Kidney epithelial cell (primary cell): Measurements from ENCODE around the gene CNOT9. TPM values are rescaled to one million over a fixed set of nuclear protein-coding genes. Genes with fewer than 3 reads are reported as not detected.

Experiments
- DNase-seq: peaks from one replicate; pipeline ENCODE4 v3.0.0-alpha.2; 2010; ENCODE audit warnings: low read depth
- H3K27me3 ChIP-seq: 2 replicates; pipeline ENCODE4 v1.6.0; 2011; ENCODE audit warnings: low read length; ENCODE audit not compliant: control insufficient read depth, insufficient read depth
- H3K36me3 ChIP-seq: 2 replicates; pipeline ENCODE4 v1.5.1; 2011; ENCODE audit warnings: low read length; ENCODE audit not compliant: control insufficient read depth, insufficient read depth
- H3K4me3 ChIP-seq: 2 replicates; pipeline ENCODE4 v1.5.1; 2011; ENCODE audit warnings: low read depth, mild to moderate bottlenecking, control low read depth, low read length
- total RNA-seq: library from RNA; depleted of rRNA; stranded (reverse); fragments of >200 nt; gene quantifications from 2 replicates; pipeline ENCODE4 v1.2.3, GENCODE V29; 2015
- TF ChIP-seq, protein P1 (sequence below): IDR thresholded peaks from 2 replicates; pipeline ENCODE4 v1.5.1; 2011; ENCODE audit warnings: mild to moderate bottlenecking, moderate library complexity, low read length, control low read depth, inconsistent platforms; ENCODE audit not compliant: insufficient read depth, poor library complexity, severe bottlenecking

The CNOT9 gene
- total RNA-seq, 1 donor from 2014 or later, result 38.5 TPM

- TF ChIP-seq, protein P1, sequence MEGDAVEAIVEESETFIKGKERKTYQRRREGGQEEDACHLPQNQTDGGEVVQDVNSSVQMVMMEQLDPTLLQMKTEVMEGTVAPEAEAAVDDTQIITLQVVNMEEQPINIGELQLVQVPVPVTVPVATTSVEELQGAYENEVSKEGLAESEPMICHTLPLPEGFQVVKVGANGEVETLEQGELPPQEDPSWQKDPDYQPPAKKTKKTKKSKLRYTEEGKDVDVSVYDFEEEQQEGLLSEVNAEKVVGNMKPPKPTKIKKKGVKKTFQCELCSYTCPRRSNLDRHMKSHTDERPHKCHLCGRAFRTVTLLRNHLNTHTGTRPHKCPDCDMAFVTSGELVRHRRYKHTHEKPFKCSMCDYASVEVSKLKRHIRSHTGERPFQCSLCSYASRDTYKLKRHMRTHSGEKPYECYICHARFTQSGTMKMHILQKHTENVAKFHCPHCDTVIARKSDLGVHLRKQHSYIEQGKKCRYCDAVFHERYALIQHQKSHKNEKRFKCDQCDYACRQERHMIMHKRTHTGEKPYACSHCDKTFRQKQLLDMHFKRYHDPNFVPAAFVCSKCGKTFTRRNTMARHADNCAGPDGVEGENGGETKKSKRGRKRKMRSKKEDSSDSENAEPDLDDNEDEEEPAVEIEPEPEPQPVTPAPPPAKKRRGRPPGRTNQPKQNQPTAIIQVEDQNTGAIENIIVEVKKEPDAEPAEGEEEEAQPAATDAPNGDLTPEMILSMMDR, result no peak
- Histone ChIP-seq H3K27me3 (no peaks in the 10 kb centered on the region), H3K4me3 (no peak overlapping the region), H3K36me3 (no peaks in the 10 kb centered on the region)
- no peak for DNase-seq
These were observed 47.3 kb downstream of the CNOT9 start for GRCh38 chr2:218615868-218616315.

- DNase-seq, result no peak
- TF ChIP-seq, protein P1, result no peak
- Histone ChIP-seq H3K36me3 (no peaks in the 10 kb centered on the region), H3K27me3 (no peaks in the 10 kb centered on the region), H3K4me3 (no peak overlapping the region)
These were observed 49.6 kb downstream of the CNOT9 start for GRCh38 chr2:218618102-218618860.

DNA sequence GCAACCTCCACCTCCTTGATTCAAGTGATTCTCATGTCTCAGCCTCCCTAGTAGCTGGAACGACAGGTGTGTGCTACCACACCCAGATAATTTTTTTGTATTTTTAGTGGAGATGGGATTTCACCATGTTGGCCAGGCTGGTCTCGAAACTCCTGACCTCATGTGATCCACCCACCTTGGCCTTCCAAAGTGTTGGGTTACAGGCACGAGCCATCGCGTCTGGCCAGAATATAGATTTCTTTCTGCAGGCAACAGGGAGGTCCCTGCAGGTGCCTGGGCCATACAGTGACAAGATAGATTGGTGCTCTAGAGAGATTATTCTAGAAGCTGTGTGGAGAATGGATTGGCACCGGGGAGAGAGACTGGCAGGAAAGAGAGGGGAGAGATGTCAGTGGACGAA, 52.4 kb downstream of the CNOT9 start:
- TF ChIP-seq, protein P1, result no peak
- no peaks in the 10 kb centered on the region for H3K27me3 ChIP-seq
- H3K4me3 ChIP-seq, result no peak overlapping the region
- DNase-seq, result no peak
- no peaks in the 10 kb centered on the region for H3K36me3 ChIP-seq

GRCh38 chr2:218622606-218623365, 54.1 kb downstream of the CNOT9 start:
- TF ChIP-seq, protein P1, result no peak
- DNase-seq, result no peak
- Histone ChIP-seq H3K4me3 (no peak overlapping the region), H3K36me3 (no peaks in the 10 kb centered on the region), H3K27me3 (no peaks in the 10 kb centered on the region)

DNA sequence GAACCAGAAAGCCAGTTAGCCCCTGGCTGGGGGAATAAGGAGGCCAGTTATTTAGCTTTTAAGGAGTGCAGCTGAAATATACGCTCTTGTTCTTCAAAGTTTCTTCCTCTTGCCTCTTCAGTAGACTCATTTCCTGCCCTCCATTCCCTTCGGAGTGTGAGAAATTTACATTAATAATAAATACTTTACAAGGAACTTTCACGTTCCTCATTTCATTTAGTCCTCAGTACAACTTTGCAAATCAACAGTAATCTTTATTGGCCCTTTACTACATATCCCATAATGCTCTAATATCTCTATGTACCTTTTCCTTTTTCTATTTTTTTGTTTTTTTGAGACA, 54.7 kb downstream of the CNOT9 start:
- H3K4me3 ChIP-seq, result no peak overlapping the region
- TF ChIP-seq, protein P1, result no peak
- DNase-seq, result no peak

More for the DNA sequence above, 54.7 kb downstream of the CNOT9 start:
- Histone ChIP-seq H3K36me3 (no peaks in the 10 kb centered on the region), H3K27me3 (no peaks in the 10 kb centered on the region)
